Transverse colon (tissue), 4 donors: ENCODE measurements around the gene ACVR1C. TPM values are rescaled to one million over a fixed set of nuclear protein-coding genes. Genes with fewer than 3 reads are reported as not detected.

Source experiments
- DNase-seq: peaks from one replicate; pipeline ENCODE4 v3.0.0-alpha.2; 2019
- H3K27ac ChIP-seq, 4 donors: fragments of 200-600 bp; sonication (generic); 2 replicates each; pipeline ENCODE4 v1.5.1; 2016 to 2018; ENCODE audit warnings: inconsistent platforms in 4 of 4
- H3K27me3 ChIP-seq: fragments of 200-600 bp; sonication (generic); 2 replicates; pipeline ENCODE4 v1.5.1; 2017; ENCODE audit warnings: inconsistent platforms
- H3K36me3 ChIP-seq, 4 donors: fragments of 200-600 bp; sonication (generic); 2 replicates each; pipeline ENCODE4 v1.5.1; 2017 to 2019; ENCODE audit warnings: inconsistent platforms in 4 of 4
- H3K4me1 ChIP-seq, 4 donors: fragments of 200-600 bp; sonication (generic); 2 replicates each; pipeline ENCODE4 v1.5.1; 2017 to 2020; ENCODE audit warnings: inconsistent platforms in 4 of 4
- H3K4me3 ChIP-seq, 4 donors: fragments of 200-600 bp; sonication (generic); 1 replicate in 1 of 4; 2 replicates in 3 of 4; pipeline versions ENCODE4 v1.5.1 to v1.6.1; 2017 to 2019; ENCODE audit warnings: inconsistent platforms in 4 of 4
- H3K9me3 ChIP-seq, 2 donors: fragments of 200-600 bp; sonication (generic); 2 replicates each; pipeline ENCODE4 v1.5.1; 2017 to 2019; ENCODE audit warnings: inconsistent platforms in 2 of 2
- EP300 ChIP-seq: sonication (generic); formaldehyde crosslinking; IDR thresholded peaks from one replicate; pipeline ENCODE4 v1.6.1; 2017; ENCODE audit warnings: antibody characterized with exemption, low read depth
- POLR2A ChIP-seq: fragments of 450-650 bp; IDR thresholded peaks from one replicate; pipeline ENCODE4 v1.6.1; 2016; ENCODE audit warnings: antibody characterized with exemption, mild to moderate bottlenecking, moderate library complexity
- POLR2AphosphoS5 ChIP-seq, 3 donors: sonication (generic); formaldehyde crosslinking; IDR thresholded peaks; one replicate each; pipeline ENCODE4 v1.6.1; 2016; ENCODE audit warnings: antibody characterized with exemption in 3 of 3
- WGBS, 2 donors: methylation state at CpG; one replicate each; pipeline ENCODE4 v1.1.5; 2018; ENCODE audit warnings: low coverage in 1 of 2; 5-methylcytosine and 5-hydroxymethylcytosine counted together
- in situ Hi-C, 4 donors: fragments of 200-750 bp; cut with MboI; loops; one replicate each; pipeline versions ENCODE4 v1.15.0 to v1.15.1; 2017; ENCODE audit warnings: low sequenced_read_pairs in 3 of 4, low pct_ligation_motif_present in 1 of 4, low pct_unique_long_range_greater_than_20kb in 1 of 4
- intact Hi-C: fragments of 100-400 bp; cut with DNase I; formaldehyde crosslinking; loops from one replicate; pipeline ENCODE4 v1.15.1; 2023; ENCODE audit warnings: low total_unique reads
- total RNA-seq, 4 donors: library from RNA; depleted of rRNA; stranded (reverse); fragments of >200 nt; gene quantifications; one replicate each; pipeline ENCODE4 v1.1.0, GENCODE V29; 2016
- TF ChIP-seq, protein P1 (sequence below), 5 experiments: fragments of 200-600 bp in 3 of 5; fragments of 450-650 bp in 2 of 5; sonication (generic) in 3 of 5; IDR thresholded peaks; 1 replicate in 2 of 5; 2 replicates in 3 of 5; pipeline ENCODE4 v1.5.1; 2016 to 2017; ENCODE audit warnings: antibody characterized with exemption in 5 of 5, inconsistent platforms in 3 of 5, mild to moderate bottlenecking in 2 of 5, moderate library complexity in 1 of 5

ACVR1C gene
- total RNA-seq, 4 donors from 2014 or later = 8.2 to 13.7 (median 11.9) TPM

DNA sequence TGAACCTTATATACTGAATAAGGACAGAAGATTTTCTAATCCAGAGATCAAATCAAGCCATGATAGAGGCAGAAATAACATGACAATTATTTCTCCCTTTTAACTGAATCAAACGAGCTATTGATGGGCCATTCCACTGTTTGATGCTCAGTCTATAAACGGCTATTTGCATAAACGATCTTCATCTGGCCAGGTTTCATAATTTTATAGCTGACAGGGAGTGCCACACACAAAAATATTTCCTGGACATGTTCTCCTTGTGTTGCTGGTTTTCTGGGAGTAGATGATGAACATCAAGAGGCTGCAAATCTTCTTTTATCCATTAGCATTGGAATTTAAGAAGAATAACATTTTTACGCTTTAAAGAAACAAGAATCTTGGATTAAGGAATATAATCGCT lies 63.1 kb downstream of the ACVR1C start:
- 55 to 59% methylated on average over 3 to 5 of the region's 5 CpGs for WGBS, 2 donors
- in situ Hi-C loops = no loop called here
- H3K9me3 ChIP-seq = peaks cover 0 to 4% of the 10 kb centered on the region in 2 donors
- intact Hi-C loops = no loop called here
- H3K36me3 ChIP-seq = no peaks in the 10 kb centered on the region
- DNase-seq = no peak
- H3K27me3 ChIP-seq = no peaks in the 10 kb centered on the region
- peaks cover 0 to 3% (median 0%) of the 10 kb centered on the region in 4 donors for H3K4me1 ChIP-seq
- no peak overlapping the region for H3K4me3 ChIP-seq
- no peak overlapping the region for H3K27ac ChIP-seq
- TF ChIP-seq POLR2A (no peak), POLR2AphosphoS5 (IDR thresholded peaks at IDR 0.05) (no peak), EP300 (no peak)
- TF ChIP-seq, protein P1, sequence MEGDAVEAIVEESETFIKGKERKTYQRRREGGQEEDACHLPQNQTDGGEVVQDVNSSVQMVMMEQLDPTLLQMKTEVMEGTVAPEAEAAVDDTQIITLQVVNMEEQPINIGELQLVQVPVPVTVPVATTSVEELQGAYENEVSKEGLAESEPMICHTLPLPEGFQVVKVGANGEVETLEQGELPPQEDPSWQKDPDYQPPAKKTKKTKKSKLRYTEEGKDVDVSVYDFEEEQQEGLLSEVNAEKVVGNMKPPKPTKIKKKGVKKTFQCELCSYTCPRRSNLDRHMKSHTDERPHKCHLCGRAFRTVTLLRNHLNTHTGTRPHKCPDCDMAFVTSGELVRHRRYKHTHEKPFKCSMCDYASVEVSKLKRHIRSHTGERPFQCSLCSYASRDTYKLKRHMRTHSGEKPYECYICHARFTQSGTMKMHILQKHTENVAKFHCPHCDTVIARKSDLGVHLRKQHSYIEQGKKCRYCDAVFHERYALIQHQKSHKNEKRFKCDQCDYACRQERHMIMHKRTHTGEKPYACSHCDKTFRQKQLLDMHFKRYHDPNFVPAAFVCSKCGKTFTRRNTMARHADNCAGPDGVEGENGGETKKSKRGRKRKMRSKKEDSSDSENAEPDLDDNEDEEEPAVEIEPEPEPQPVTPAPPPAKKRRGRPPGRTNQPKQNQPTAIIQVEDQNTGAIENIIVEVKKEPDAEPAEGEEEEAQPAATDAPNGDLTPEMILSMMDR (IDR thresholded peaks at IDR 0.05) = no peak

- no peak for DNase-seq
- Histone ChIP-seq H3K27me3 (no peaks in the 10 kb centered on the region), H3K36me3 (no peaks in the 10 kb centered on the region), H3K4me1 (peaks cover 0 to 14% (median 3%) of the 10 kb centered on the region in 4 donors), H3K9me3 (peaks cover 0 to 4% of the 10 kb centered on the region in 2 donors), H3K4me3 (no peak overlapping the region), H3K27ac (no peak overlapping the region)
- WGBS, 2 donors = 67% methylated on average over 2 of the region's 2 CpGs
- TF ChIP-seq EP300 = no peak
- TF ChIP-seq POLR2A = no peak
- TF ChIP-seq POLR2AphosphoS5 (IDR thresholded peaks at IDR 0.05) = no peak
- TF ChIP-seq, protein P1 (IDR thresholded peaks at IDR 0.05) = no peak
- in situ Hi-C loops (no loop called here), intact Hi-C loops (no loop called here)
Measured at GRCh38 chr2:157559890-157560289, 68.8 kb downstream of the ACVR1C start.

DNA sequence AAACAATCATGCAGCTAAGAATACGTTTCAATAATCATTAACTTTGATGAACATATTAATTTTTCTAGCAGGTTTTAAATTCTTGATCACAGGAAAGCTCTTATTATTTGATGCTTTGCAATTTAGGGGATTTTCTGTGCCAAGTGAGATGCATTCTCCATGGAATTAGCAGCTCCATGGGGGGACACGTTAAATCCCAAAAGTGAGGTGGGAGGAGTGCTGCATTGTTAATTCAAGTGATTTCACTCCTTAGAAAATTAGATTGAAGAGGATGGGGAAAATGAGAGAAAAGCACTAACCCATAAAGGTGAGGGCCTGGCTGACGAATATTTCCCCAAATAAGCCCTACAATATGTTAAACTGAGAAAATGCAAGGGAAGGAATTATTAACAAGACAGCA lies 69.2 kb downstream of the ACVR1C start:
- TF ChIP-seq EP300 = no peak
- TF ChIP-seq, protein P1 (IDR thresholded peaks at IDR 0.05) = no peak
- TF ChIP-seq POLR2A = no peak
- TF ChIP-seq POLR2AphosphoS5 (IDR thresholded peaks at IDR 0.05) = no peak
- no peaks in the 10 kb centered on the region for H3K27me3 ChIP-seq
- DNase-seq = no peak
- WGBS, 2 donors = 45 to 58% methylated on average over 3 of the region's 3 CpGs
- no peak overlapping the region for H3K27ac ChIP-seq
- intact Hi-C loops (no loop called here), in situ Hi-C loops (no loop called here)
- peaks cover 0 to 4% of the 10 kb centered on the region in 2 donors for H3K9me3 ChIP-seq
- H3K4me3 ChIP-seq = no peak overlapping the region
- H3K36me3 ChIP-seq = no peaks in the 10 kb centered on the region
- peaks cover 0 to 14% (median 3%) of the 10 kb centered on the region in 4 donors for H3K4me1 ChIP-seq

GRCh38 chr2:157559061-157559460 lies 69.6 kb downstream of the ACVR1C start:
- Histone ChIP-seq H3K27me3 (no peaks in the 10 kb centered on the region), H3K27ac (no peak overlapping the region), H3K4me3 (no peak overlapping the region), H3K36me3 (no peaks in the 10 kb centered on the region), H3K4me1 (peaks cover 0 to 14% (median 3%) of the 10 kb centered on the region in 4 donors), H3K9me3 (peaks cover 0 to 4% of the 10 kb centered on the region in 2 donors)
- TF ChIP-seq POLR2AphosphoS5 (IDR thresholded peaks at IDR 0.05) (no peak), POLR2A (no peak), EP300 (no peak)
- TF ChIP-seq, protein P1 (IDR thresholded peaks at IDR 0.05) = no peak
- in situ Hi-C loops (no loop called here), intact Hi-C loops (no loop called here)
- DNase-seq = no peak
- 36 to 52% methylated on average over 3 of the region's 3 CpGs for WGBS, 2 donors
